Activated T-cell treated with anti-CD3 and anti-CD28 coated beads, Interleukin-2, amount 50 U/mL, for 4 hours (primary cell): ENCODE data around the gene DNAJA4. TPM values are rescaled to one million over a fixed set of nuclear protein-coding genes. Genes with fewer than 3 reads are reported as not detected.

Source experiments
- ATAC-seq, 2 donors: fragments of 200-7000 bp; cut with Tn5 transposase; one replicate each; pipeline ENCODE4 v1.10.0; 2021
- DNase-seq: peaks from one replicate; pipeline ENCODE4 v3.0.0-alpha.2; 2020
- H3K27me3 Mint-ChIP-seq: one replicate; pipeline ENCODE4 v1.8.0; 2021; ENCODE audit warnings: low read depth, mixed read lengths
- H3K36me3 Mint-ChIP-seq: one replicate; pipeline ENCODE4 v1.8.0; 2022; ENCODE audit warnings: mixed read lengths; ENCODE audit not compliant: insufficient read depth
- H3K4me1 Mint-ChIP-seq: one replicate; pipeline ENCODE4 v1.8.0; 2021; ENCODE audit warnings: low read depth, mixed read lengths
- H3K4me3 Mint-ChIP-seq: one replicate; pipeline ENCODE4 v1.8.0; 2021; ENCODE audit warnings: mild to moderate bottlenecking, moderate library complexity, mixed read lengths
- H3K9me3 Mint-ChIP-seq: one replicate; pipeline ENCODE4 v1.8.0; 2021; ENCODE audit warnings: mixed read lengths
- total RNA-seq, 3 donors: library from RNA; stranded (reverse); gene quantifications; one replicate each; pipeline ENCODE4 v1.2.1, GENCODE V29; 2021

Gene DNAJA4
- total RNA-seq, 3 donors from 2014 or later: 39.0 to 42.2 (median 42.0) TPM

DNA sequence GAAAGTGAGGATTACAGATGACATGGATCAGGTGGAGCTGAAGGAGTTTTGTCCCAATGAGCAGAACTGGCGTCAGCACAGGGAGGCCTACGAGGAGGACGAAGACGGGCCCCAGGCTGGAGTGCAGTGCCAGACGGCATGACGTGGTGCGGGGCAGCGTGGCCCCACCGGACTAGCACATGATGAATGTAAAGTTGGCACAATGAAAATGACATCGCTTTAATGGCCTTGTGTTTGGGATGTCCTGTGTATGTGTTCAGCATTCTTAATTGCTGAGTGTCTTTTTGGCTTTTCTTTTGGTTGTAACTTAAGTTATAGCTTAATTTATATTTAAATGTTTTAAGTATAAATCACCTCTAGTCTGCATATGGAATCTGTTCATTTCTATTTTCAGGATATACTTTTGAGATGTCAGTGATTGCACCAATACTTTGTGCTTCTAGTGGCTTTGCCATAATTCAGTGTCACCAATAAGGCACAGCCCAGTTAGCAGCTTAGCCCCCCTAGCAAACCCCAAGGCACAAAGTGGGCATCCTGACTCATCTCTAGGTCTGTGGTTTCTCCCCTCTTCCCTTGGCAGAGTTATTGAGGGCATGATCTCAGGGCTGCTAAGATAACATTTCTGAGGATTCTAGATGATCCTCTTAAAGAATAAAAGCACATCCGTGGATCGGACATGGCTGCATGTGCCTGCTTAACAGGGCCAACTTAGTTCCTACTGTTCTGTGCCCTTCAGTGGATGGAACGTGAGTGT is 16.1 kb downstream of the DNAJA4 start:
- no peaks in the 10 kb centered on the region for H3K9me3 Mint-ChIP-seq
- H3K4me1 Mint-ChIP-seq: no peaks in the 10 kb centered on the region
- ATAC-seq (no peak), DNase-seq (no peak)
- no peak overlapping the region for H3K4me3 Mint-ChIP-seq
- no peaks in the 10 kb centered on the region for H3K27me3 Mint-ChIP-seq
- H3K36me3 Mint-ChIP-seq: peaks cover 30% of the 10 kb centered on the region

DNA sequence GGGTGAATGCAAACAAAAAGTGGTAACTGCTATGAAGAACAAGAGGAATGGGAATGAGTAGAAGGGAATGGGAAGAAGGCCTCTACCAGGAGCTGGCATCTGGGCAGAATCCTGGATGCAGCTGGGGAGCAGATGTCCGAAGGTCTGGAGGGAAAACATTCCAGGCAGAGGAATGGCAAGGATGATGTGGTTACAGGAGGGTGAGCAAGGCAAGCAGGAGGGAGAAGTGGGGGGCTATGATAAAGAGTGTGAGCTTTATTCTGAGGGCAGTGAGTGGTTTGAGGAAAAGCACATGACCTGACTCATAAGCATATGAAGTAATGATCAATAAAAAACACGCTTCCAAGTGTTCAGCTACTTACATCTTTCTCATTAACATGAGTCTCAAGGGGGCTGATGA is 18.0 kb downstream of the DNAJA4 start:
- DNase-seq: no peak
- H3K36me3 Mint-ChIP-seq: peaks cover 35% of the 10 kb centered on the region
- no peak for ATAC-seq
- H3K9me3 Mint-ChIP-seq: no peaks in the 10 kb centered on the region
- no peaks in the 10 kb centered on the region for H3K4me1 Mint-ChIP-seq
- H3K4me3 Mint-ChIP-seq: no peak overlapping the region
- no peaks in the 10 kb centered on the region for H3K27me3 Mint-ChIP-seq

DNA sequence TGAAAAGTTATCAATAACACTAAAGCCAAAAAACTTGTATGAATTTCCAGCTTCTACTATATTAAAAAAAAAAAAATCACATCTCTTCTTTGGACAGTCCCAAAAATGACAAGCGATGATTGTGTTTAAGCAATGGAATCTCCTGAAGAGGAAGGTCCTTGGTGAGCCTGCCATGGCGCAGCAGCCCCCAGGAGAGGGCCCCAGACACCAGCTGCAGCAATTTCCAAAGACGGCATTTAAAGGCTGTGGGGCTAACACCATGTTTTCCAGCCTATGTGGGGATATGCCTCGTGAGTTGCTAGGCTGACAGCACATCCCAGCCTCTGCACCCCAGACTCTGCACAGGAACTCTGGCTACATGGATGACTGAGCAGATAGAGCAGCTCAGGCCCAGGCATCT is 20.4 kb downstream of the DNAJA4 start:
- ATAC-seq: no peak
- H3K27me3 Mint-ChIP-seq: no peaks in the 10 kb centered on the region
- H3K9me3 Mint-ChIP-seq: no peaks in the 10 kb centered on the region
- DNase-seq: no peak
- no peak overlapping the region for H3K4me3 Mint-ChIP-seq
- no peaks in the 10 kb centered on the region for H3K4me1 Mint-ChIP-seq
- H3K36me3 Mint-ChIP-seq: peaks cover 37% of the 10 kb centered on the region

DNA sequence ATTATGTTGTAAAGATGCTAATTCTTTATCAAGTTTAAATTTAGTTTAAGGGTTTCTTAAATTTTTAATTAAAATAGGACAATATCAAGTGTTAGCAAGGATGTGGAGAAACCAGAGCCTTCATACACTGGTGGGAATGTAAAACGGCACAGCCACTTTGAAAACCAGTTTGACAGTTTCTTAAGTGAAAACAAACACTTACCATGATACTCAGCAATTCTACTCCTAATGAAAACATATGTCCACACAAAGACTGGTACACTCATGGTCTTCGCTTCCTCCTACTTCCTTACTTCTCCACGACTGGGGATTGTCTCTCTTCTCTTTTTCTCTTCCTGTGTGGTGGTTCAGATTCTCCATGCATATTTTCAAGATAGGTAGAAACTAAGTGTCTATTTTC is 25.9 kb downstream of the DNAJA4 start:
- peaks cover 43% of the 10 kb centered on the region for H3K36me3 Mint-ChIP-seq
- no peak overlapping the region for H3K4me3 Mint-ChIP-seq
- no peaks in the 10 kb centered on the region for H3K27me3 Mint-ChIP-seq
- ATAC-seq (no peak), DNase-seq (no peak)
- no peaks in the 10 kb centered on the region for H3K9me3 Mint-ChIP-seq
- H3K4me1 Mint-ChIP-seq: no peaks in the 10 kb centered on the region

DNA sequence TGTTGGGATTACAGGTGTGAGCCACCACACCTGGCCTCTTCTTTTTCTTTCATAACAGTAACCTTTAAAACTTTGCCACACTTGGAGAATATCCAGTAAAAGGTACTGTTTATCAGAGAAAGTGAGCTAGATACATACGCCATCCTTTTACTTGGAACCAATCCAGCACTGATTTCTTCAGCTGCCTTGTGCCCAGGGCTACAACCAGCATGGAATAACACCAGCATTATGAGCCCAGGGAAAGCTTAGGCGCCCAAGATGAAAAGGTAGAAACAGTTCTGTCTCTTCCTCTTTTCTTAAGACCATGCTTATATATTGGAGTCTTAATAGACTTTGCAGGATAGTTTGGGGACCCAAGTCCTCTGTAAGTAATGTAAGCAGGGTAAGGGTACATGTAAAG is 26.7 kb downstream of the DNAJA4 start:
- ATAC-seq (no peak), DNase-seq (no peak)
- H3K27me3 Mint-ChIP-seq: no peaks in the 10 kb centered on the region
- peaks cover 41% of the 10 kb centered on the region for H3K36me3 Mint-ChIP-seq
- H3K4me1 Mint-ChIP-seq: no peaks in the 10 kb centered on the region
- no peak overlapping the region for H3K4me3 Mint-ChIP-seq
- no peaks in the 10 kb centered on the region for H3K9me3 Mint-ChIP-seq

DNA sequence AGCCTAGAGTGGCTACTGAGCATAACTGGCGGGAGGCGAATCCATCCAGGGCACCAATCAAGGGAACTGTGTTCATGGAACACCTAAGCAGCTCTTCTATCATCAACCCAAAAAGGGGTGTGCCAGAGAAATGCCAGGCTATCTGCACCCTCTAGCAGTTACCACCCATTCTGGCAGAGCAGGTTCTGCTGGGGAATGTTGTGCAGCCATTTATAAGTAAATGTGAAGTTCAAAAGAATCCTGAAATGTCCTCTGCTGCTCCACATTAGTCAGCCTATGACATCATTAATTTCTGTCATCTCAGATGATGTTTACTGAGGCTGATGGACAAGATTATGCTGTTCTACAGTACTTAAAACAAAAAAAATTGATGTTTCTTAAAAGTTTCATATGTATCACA is 27.3 kb downstream of the DNAJA4 start:
- Mint-ChIP-seq H3K9me3 (no peaks in the 10 kb centered on the region), H3K27me3 (no peaks in the 10 kb centered on the region), H3K36me3 (peaks cover 35% of the 10 kb centered on the region), H3K4me3 (no peak overlapping the region), H3K4me1 (no peaks in the 10 kb centered on the region)
- DNase-seq (no peak), ATAC-seq (no peak)

DNA sequence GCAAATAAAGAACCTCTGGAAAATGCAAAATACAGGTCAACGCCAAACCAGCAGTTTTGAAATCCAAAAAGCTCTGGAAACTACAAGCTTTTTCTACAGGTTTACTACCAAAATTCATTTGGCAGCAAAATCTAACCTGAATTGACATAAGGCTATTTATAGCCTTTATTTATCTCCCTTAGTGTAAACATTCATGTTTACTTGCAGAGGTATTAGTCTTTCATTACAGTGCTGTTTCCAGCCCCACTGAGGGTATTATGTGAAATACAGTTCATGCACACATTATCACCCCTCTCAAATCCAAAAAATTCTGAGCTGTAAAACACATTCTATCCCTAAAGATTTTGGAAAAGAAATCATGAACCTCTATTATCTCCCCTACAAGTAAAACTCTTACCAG is 27.9 kb downstream of the DNAJA4 start:
- no peaks in the 10 kb centered on the region for H3K9me3 Mint-ChIP-seq

DNA sequence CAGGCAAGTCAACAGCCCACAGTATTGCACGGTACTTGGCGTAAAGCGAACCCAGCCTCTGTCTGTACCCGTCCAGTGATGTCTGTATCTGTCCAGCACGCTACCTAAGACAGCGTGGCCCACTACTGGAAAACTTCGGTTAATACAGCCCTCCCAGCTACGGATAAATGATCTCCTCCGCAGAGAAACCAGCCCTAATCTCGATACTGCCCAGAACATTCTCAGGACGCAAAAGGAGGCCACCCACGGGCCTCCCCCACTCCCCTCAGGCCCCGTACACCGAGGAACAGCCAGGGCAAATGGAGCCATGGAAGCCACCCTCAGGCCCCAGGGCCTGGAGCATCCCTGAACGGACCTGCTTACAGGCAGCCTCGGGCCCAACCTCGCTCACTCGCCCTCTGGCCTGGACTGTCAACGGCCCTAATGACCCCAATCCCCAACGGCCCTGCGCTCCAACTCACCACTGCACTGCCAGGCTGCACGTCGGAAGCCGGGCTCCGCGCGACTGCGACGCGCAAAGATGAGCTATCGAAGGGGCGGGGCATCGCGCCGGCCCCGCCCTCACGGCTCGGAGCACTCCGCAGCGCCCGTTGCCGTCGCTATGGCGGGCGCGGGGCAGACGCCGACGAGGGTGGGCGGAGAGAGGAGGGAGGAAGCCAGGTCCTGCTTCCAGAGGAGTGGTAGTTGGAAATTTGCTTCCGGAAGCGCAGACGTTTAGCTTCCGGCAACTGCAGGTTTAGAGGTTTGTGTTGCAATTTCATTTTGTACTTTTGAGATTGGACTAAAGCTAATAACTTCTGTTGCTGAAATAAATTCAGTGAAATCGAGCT is 35.0 kb downstream of the DNAJA4 start, which contains the start of gene SKIC8:
Gene SKIC8 (minus strand): TSS at position 509 of the 830 bp plus-strand sequence. CDS start 3,923 bp downstream, outside the sequence.
- H3K4me1 Mint-ChIP-seq: peaks cover 21% of the 10 kb centered on the region
- H3K4me3 Mint-ChIP-seq: peak within 1 kb of the TSS; percentile 99
- peak; percentile 87 for DNase-seq
- peaks cover 7% of the 10 kb centered on the region for H3K36me3 Mint-ChIP-seq
- no peaks in the 10 kb centered on the region for H3K27me3 Mint-ChIP-seq
- ATAC-seq: peak; percentile 96 to 97
- H3K9me3 Mint-ChIP-seq: no peaks in the 10 kb centered on the region

More for the DNA sequence above, 27.9 kb downstream of the DNAJA4 start:
- peaks cover 3% of the 10 kb centered on the region for H3K4me1 Mint-ChIP-seq
- H3K27me3 Mint-ChIP-seq: no peaks in the 10 kb centered on the region
- no peak for ATAC-seq
- no peak overlapping the region for H3K4me3 Mint-ChIP-seq
- peaks cover 34% of the 10 kb centered on the region for H3K36me3 Mint-ChIP-seq
- no peak for DNase-seq

DNA sequence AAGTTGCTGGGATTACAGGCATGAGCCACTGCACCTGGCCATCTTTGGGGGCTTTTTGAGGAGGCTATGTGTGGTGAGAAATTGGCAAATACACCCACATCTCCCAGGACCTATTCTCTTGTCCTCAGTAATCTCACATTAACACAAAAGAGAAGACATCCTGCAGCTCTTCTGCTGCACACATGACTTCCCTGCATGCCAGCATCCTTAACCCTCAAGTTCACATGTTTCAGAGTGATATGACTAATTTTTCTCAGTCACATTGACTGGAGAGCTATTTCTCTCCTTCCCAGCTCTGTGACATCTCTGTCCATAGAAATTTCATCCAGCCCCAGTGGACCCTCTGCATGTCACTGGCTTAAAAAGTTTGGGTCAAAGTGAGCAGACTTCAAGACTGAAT is 37.0 kb downstream of the DNAJA4 start:
- Mint-ChIP-seq H3K27me3 (no peaks in the 10 kb centered on the region), H3K4me3 (peak overlapping the region; percentile 2), H3K9me3 (no peaks in the 10 kb centered on the region), H3K4me1 (peaks cover 21% of the 10 kb centered on the region), H3K36me3 (no peaks in the 10 kb centered on the region)
- no peak for ATAC-seq
- no peak for DNase-seq

DNA sequence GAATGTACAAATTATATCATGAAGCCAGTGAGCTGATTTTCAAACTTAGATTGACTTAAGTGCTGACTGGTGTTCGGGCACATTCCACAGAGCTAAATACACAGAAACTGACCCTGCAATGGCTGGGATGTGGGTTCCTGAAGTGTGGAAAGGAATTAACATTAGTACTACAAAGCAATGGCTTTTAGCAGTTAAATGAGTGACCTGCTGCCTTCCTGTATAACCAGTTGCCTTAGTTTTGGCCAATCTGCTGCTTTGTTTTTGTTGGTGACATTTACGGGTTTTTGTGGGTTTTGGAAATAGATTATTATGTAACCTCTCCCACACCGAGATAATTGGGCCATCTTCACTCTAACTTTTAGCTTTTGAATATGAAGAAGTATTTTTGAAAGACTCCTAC is 37.5 kb downstream of the DNAJA4 start:
- no peak overlapping the region for H3K4me3 Mint-ChIP-seq
- no peaks in the 10 kb centered on the region for H3K36me3 Mint-ChIP-seq
- H3K4me1 Mint-ChIP-seq: peaks cover 20% of the 10 kb centered on the region
- DNase-seq (no peak), ATAC-seq (no peak)
- H3K9me3 Mint-ChIP-seq: no peaks in the 10 kb centered on the region
- H3K27me3 Mint-ChIP-seq: no peaks in the 10 kb centered on the region

DNA sequence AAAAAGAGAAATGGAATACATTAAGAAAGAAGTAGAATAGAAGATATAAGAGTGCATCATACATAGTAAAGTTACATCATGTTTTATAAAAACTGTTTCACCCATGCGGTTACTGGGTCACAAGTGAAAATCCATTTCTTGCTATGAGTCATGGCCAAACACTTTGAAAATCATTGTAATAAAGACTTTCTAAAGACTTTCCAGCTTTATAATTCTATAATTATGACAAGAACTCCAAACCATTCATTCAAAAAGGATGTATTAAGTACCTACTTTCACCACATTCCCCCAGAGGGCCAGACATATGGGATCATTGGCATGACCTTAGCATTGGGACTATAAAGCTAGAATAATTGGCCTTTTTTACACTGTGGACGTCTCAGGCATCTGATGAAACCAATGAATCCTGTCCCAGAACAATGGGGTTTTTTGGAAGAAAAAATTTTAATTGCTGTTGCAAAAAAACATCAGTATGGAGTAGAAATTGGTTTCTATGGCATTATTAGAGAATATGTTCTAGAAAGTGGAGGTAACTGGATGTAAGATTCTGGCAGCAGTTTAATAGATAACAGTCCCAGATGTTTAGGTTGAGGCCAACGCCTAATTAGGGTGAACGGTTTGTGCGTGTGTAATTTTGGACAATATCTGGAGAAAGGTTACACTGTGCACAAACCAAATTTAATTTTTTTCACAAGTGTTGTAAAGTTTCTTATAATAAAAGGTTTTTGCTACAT is 38.4 kb downstream of the DNAJA4 start:
- no peaks in the 10 kb centered on the region for H3K36me3 Mint-ChIP-seq
- ATAC-seq: no peak
- H3K9me3 Mint-ChIP-seq: no peaks in the 10 kb centered on the region
- peaks cover 2% of the 10 kb centered on the region for H3K27me3 Mint-ChIP-seq
- DNase-seq: no peak
- H3K4me3 Mint-ChIP-seq: no peak overlapping the region
- H3K4me1 Mint-ChIP-seq: peaks cover 17% of the 10 kb centered on the region

DNA sequence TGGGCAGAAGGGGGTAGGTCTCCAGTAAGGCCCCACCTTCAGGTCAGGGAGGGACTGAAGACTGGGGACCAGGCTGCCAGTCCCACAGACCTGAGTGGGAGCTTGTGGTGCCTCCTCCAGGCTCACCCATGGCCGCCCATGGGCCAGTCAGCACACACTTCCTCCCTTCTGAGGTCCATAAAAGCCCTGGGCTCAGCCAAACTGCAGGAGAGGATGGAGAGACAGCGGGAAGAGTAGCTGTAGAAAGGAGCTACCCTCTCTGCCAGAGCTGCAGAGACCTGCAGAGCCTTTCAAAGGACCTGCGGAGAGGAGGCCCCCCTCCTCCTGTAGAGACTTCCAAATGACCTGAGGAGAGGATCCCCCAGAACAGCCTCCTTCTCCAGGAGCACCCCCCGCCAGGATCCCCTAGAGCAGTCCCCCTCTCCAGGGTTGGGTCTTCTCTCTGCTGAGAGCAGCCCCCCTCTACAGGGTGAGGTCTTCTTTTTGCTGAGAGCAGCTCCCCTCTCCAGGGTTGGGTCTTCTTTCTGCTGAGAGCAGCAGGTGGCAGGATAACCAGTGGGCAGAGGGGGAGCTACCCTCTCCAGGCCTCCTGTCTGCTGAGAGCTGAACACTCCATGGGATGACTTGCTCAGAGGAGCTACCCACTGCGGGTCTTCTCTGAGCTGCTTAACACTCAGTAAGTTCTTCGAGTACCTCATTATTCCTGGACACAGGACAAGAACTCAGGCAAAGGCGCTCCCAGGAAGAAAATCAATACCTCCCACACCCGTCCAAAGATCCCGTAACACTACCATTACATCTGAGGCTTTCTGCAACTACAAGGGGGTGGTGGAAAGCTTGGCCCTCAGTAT is 40.1 kb downstream of the DNAJA4 start:
- Mint-ChIP-seq H3K4me3 (no peak overlapping the region), H3K27me3 (peaks cover 8% of the 10 kb centered on the region), H3K36me3 (no peaks in the 10 kb centered on the region), H3K9me3 (no peaks in the 10 kb centered on the region), H3K4me1 (peaks cover 9% of the 10 kb centered on the region)
- no peak for DNase-seq
- ATAC-seq: no peak

DNA sequence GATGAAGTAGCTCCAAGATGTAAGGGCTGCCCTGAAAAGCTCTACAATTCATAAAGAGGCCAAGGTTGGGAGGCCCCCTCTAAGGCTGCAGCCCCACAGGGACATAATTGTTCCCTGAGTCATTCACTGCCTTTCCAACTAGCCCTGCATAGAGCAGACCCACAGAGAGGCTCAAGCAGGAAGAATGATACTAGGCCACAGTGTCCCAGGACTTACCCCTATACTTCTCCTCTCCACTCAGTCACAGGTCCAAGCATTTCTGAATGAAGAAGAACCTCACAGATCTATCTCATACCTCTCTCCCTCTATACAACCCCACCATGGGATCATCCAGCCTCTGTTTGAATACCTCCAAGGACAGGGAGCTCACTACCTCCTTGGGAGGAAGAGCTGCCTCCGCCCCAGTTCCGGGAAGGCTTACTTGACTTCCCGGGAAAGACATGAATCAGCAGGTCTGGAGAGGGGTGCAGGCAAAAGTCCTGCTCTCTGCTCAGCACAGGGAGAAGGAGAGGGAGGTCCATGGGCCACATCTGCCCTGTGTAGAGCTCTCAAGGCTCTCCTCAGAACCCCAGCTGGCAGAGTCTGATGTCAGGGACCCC is 41.9 kb downstream of the DNAJA4 start:
- no peaks in the 10 kb centered on the region for H3K9me3 Mint-ChIP-seq
- H3K27me3 Mint-ChIP-seq: peaks cover 8% of the 10 kb centered on the region
- no peak for DNase-seq
- H3K36me3 Mint-ChIP-seq: no peaks in the 10 kb centered on the region
- H3K4me3 Mint-ChIP-seq: no peak overlapping the region
- H3K4me1 Mint-ChIP-seq: peaks cover 9% of the 10 kb centered on the region
- no peak for ATAC-seq
